Keratinocyte (primary cell): Measurements from ENCODE around the gene GRK3.

ENCODE experiments used
- CTCF ChIP-seq, 3 experiments: IDR thresholded peaks in 1 of 3; conservative IDR thresholded peaks in 1 of 3; optimal IDR thresholded peaks in 1 of 3; 2 replicates in 2 of 3; 3 replicates in 1 of 3; pipeline versions ENCODE3 to v1.5.1; 2011; ENCODE audit warnings: low read length in 3 of 3, mild to moderate bottlenecking in 3 of 3, moderate library complexity in 2 of 3, control low read depth in 1 of 3, inconsistent platforms in 1 of 3; ENCODE audit not compliant: insufficient read depth in 2 of 3; ENCODE audit errors: extremely low read depth in 1 of 3
- EZH2 ChIP-seq: IDR thresholded peaks from one replicate; pipeline ENCODE4 v1.6.1; 2012; ENCODE audit warnings: inconsistent platforms, mild to moderate bottlenecking, low read length, moderate library complexity

GRCh38 chr22:25714070-25714469 lies 149.6 kb downstream of the GRK3 start:
- TF ChIP-seq EZH2, result no peak
- no peak for TF ChIP-seq CTCF (optimal IDR thresholded peaks at IDR 0.05 in 1 of 3, IDR thresholded peaks at IDR 0.05 in 1 of 3, conservative IDR thresholded peaks at IDR 0.05 in 1 of 3; ENCODE audit: extremely low read depth in 1 of 3, insufficient read depth in 2 of 3, low read length in 3 of 3)
